Measurements from ENCODE around the gene ETS1.
A peak's percentile ranks its signal among the peaks of the same experiment; 100 is the strongest.

ETS1 gene

GRCh38 chr11:128419012-128419767, 168.2 kb downstream of the ETS1 start:
- DNase-seq (ENCODE audit: low spot score): no peak
- TF ChIP-seq CTCF (IDR thresholded peaks at IDR 0.05; ENCODE audit: extremely low read depth, missing control alignments): no peak

- DNase-seq (ENCODE audit: low spot score): no peak
- no peak for TF ChIP-seq CTCF (IDR thresholded peaks at IDR 0.05; ENCODE audit: extremely low read depth, missing control alignments)
These were observed 169.6 kb downstream of the ETS1 start for GRCh38 chr11:128417607-128418324.

- no peak for DNase-seq (ENCODE audit: low spot score)
- TF ChIP-seq CTCF (IDR thresholded peaks at IDR 0.05; ENCODE audit: extremely low read depth, missing control alignments): no peak
These were observed 170.4 kb downstream of the ETS1 start for GRCh38 chr11:128416976-128417375.

GRCh38 chr11:128415539-128415938, 171.8 kb downstream of the ETS1 start:
- no peak for TF ChIP-seq CTCF (IDR thresholded peaks at IDR 0.05; ENCODE audit: extremely low read depth, missing control alignments)
- DNase-seq (ENCODE audit: low spot score): peak; percentile 32

- TF ChIP-seq CTCF (IDR thresholded peaks at IDR 0.05; ENCODE audit: extremely low read depth, missing control alignments): no peak
- DNase-seq (ENCODE audit: low spot score): peak; percentile 44
These were observed 174.2 kb downstream of the ETS1 start for GRCh38 chr11:128412847-128413791.

GRCh38 chr11:128411812-128412211, 175.5 kb downstream of the ETS1 start:
- no peak for DNase-seq (ENCODE audit: low spot score)
- TF ChIP-seq CTCF (IDR thresholded peaks at IDR 0.05; ENCODE audit: extremely low read depth, missing control alignments): no peak

Measured in GM20000 (cell line).